Kidney epithelial cell (primary cell): ENCODE results near the gene CELSR1. TPM values are rescaled to one million over a fixed set of nuclear protein-coding genes. Genes with fewer than 3 reads are reported as not detected.

ENCODE experiments used
- DNase-seq: peaks from one replicate; pipeline ENCODE4 v3.0.0-alpha.2; 2010; ENCODE audit warnings: low read depth
- H3K27me3 ChIP-seq: 2 replicates; pipeline ENCODE4 v1.6.0; 2011; ENCODE audit warnings: low read length; ENCODE audit not compliant: control insufficient read depth, insufficient read depth
- H3K36me3 ChIP-seq: 2 replicates; pipeline ENCODE4 v1.5.1; 2011; ENCODE audit warnings: low read length; ENCODE audit not compliant: control insufficient read depth, insufficient read depth
- H3K4me3 ChIP-seq: 2 replicates; pipeline ENCODE4 v1.5.1; 2011; ENCODE audit warnings: low read depth, mild to moderate bottlenecking, control low read depth, low read length
- total RNA-seq: library from RNA; depleted of rRNA; stranded (reverse); fragments of >200 nt; gene quantifications from 2 replicates; pipeline ENCODE4 v1.2.3, GENCODE V29; 2015
- TF ChIP-seq, protein P1 (sequence below): IDR thresholded peaks from 2 replicates; pipeline ENCODE4 v1.5.1; 2011; ENCODE audit warnings: mild to moderate bottlenecking, moderate library complexity, low read length, control low read depth, inconsistent platforms; ENCODE audit not compliant: insufficient read depth, poor library complexity, severe bottlenecking

The CELSR1 gene
- total RNA-seq, 1 donor from 2014 or later, result 180 TPM

GRCh38 chr22:46380069-46380468, 157.4 kb downstream of the CELSR1 start:
- no peaks in the 10 kb centered on the region for H3K36me3 ChIP-seq
- H3K4me3 ChIP-seq, result no peak overlapping the region
- TF ChIP-seq, protein P1, sequence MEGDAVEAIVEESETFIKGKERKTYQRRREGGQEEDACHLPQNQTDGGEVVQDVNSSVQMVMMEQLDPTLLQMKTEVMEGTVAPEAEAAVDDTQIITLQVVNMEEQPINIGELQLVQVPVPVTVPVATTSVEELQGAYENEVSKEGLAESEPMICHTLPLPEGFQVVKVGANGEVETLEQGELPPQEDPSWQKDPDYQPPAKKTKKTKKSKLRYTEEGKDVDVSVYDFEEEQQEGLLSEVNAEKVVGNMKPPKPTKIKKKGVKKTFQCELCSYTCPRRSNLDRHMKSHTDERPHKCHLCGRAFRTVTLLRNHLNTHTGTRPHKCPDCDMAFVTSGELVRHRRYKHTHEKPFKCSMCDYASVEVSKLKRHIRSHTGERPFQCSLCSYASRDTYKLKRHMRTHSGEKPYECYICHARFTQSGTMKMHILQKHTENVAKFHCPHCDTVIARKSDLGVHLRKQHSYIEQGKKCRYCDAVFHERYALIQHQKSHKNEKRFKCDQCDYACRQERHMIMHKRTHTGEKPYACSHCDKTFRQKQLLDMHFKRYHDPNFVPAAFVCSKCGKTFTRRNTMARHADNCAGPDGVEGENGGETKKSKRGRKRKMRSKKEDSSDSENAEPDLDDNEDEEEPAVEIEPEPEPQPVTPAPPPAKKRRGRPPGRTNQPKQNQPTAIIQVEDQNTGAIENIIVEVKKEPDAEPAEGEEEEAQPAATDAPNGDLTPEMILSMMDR, result no peak
- no peak for DNase-seq
- no peaks in the 10 kb centered on the region for H3K27me3 ChIP-seq

GRCh38 chr22:46379066-46379930, 158.1 kb downstream of the CELSR1 start:
- TF ChIP-seq, protein P1, result no peak
- no peaks in the 10 kb centered on the region for H3K36me3 ChIP-seq
- H3K4me3 ChIP-seq, result no peak overlapping the region
- no peaks in the 10 kb centered on the region for H3K27me3 ChIP-seq
- peak; percentile 67 for DNase-seq

GRCh38 chr22:46378426-46379065, 158.9 kb downstream of the CELSR1 start:
- no peak overlapping the region for H3K4me3 ChIP-seq
- no peak for DNase-seq
- H3K36me3 ChIP-seq, result no peaks in the 10 kb centered on the region
- no peaks in the 10 kb centered on the region for H3K27me3 ChIP-seq
- TF ChIP-seq, protein P1, result no peak

DNA sequence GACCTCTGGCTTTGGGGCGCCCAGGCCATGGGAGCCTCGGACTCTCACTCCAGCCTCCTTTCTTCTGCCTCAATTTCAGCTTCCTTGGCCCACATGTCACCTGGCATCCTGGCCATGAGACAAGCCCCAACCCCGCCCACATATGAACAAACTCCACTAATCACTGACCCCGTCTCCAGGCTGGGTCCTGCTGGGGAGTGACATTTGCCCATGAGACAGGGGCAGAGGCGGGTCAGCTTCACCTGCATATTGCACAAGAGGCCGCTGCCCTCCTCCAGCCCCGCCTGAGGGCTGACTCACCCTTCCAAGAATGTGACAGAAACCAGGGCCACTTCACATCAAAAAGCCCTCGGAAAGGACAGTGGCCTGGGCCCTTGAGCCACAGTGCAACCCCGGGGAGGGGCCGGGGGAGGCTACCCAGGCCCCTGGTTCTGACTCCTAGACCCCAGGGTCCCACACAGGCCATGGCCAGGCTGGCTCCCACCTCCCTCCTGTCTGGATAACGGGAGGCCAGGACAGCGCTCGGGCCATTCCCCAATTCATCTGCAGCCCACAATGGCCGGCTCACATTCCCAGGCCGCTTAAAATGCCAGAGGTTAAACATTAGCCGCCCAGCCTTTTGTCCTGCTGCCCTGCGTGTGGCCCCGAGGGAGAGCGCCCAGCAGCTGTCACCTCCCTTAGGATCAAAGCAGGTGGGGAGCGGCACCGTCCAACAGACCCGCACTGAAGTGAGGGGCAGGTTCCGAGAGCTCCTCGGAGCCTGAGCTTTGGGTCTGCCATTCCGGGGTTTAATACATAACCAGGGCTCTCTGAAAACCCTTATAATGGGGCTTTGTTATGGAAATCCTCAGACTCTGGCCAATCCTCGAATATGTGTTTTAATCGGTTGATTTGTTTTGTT, 159.6 kb downstream of the CELSR1 start:
- H3K27me3 ChIP-seq, result no peaks in the 10 kb centered on the region
- H3K4me3 ChIP-seq, result no peak overlapping the region
- DNase-seq, result peak; percentile 67
- H3K36me3 ChIP-seq, result no peaks in the 10 kb centered on the region
- TF ChIP-seq, protein P1, result no peak

DNA sequence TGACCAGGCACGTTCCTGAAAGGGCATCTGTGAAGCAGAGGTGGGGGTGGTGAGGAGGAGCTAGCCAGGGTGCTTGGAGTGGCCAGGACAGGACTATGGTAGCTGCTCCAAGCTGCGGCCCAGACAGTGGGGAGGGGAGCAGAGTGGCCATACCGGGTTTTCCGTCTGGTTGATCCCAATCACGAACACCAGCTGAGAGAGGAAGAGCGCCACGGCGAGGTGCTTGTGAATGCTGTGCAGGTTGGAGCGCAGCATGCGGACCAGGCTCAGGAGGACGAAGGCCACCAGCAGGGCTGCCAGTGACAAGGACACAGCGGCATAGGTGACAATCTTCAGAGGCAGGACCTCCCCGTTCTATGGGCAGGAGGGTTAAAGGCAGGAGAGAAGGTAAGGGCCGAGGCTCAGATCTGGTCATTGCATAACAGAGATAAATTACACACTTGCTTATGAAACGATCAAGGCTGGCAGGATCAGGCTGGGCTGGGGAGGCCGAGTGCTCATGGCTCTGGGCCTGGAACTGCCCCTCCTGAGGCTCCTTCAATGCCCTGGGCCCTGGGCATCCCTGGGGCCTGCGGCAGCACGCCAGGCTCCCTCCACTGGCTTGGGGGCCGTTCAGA, 160.4 kb downstream of the CELSR1 start:
- no peak overlapping the region for H3K4me3 ChIP-seq
- no peaks in the 10 kb centered on the region for H3K36me3 ChIP-seq
- H3K27me3 ChIP-seq, result no peaks in the 10 kb centered on the region
- no peak for DNase-seq
- TF ChIP-seq, protein P1, result no peak
